MM.1S (cell line): ENCODE results near the gene MPC1L.

ENCODE experiments used
- EZH2phosphoT487 ChIP-seq: fragments of 300-600 bp; sonication (generic); IDR thresholded peaks from 2 replicates; pipeline ENCODE4 v1.6.1; 2018; ENCODE audit warnings: antibody characterized with exemption, low read length
- TF ChIP-seq, protein P1 (sequence below): fragments of 300-600 bp; sonication (generic); IDR thresholded peaks from 2 replicates; pipeline ENCODE4 v1.5.1; 2016; ENCODE audit warnings: antibody characterized with exemption, low read length, mixed read lengths

DNA sequence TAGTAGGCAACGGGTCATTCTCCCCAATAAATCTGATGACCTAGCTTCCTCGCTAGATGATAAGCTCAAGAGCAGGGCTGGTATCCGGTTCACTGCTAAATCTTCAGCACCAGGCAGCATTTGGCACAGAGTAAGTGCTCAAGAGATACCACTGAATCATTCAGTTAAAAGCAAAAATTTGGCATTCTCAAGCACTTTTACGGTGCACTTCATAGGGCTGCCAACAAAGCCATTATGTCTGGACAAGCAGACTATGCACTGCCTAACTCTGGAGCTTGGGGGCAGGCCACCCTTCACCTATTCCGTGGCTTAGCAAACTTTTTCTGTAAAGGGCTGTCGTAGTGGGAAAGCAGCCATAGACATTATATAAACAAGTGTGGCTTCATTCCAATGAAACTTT is 47.9 kb downstream of the MPC1L start:
- TF ChIP-seq, protein P1, sequence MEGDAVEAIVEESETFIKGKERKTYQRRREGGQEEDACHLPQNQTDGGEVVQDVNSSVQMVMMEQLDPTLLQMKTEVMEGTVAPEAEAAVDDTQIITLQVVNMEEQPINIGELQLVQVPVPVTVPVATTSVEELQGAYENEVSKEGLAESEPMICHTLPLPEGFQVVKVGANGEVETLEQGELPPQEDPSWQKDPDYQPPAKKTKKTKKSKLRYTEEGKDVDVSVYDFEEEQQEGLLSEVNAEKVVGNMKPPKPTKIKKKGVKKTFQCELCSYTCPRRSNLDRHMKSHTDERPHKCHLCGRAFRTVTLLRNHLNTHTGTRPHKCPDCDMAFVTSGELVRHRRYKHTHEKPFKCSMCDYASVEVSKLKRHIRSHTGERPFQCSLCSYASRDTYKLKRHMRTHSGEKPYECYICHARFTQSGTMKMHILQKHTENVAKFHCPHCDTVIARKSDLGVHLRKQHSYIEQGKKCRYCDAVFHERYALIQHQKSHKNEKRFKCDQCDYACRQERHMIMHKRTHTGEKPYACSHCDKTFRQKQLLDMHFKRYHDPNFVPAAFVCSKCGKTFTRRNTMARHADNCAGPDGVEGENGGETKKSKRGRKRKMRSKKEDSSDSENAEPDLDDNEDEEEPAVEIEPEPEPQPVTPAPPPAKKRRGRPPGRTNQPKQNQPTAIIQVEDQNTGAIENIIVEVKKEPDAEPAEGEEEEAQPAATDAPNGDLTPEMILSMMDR, result no peak
- no peak for TF ChIP-seq EZH2phosphoT487
